BJ (cell line): ENCODE measurements around the gene ARID3C. TPM values are rescaled to one million over a fixed set of nuclear protein-coding genes. Genes with fewer than 3 reads are reported as not detected.

Source experiments
- CTCF ChIA-PET: fragments of 350-600 bp; formaldehyde crosslinking; extraction: SDS; loops from one replicate; lab custom pipeline; 2021; ENCODE audit warnings: antibody characterized with exemption, inconsistent platforms; lab: Yijun Ruan, JAX
- POLR2A ChIA-PET: fragments of 300-600 bp; sonication (Branson Sonifier 250); formaldehyde crosslinking; extraction: SDS; loops from one replicate; lab custom pipeline; 2021; ENCODE audit warnings: antibody characterized with exemption; lab: Charles Lee
- DNase-seq: peaks from one replicate; pipeline ENCODE4 v3.0.0-alpha.2; 2011; ENCODE audit warnings: low read depth
- H3K27me3 ChIP-seq: 2 replicates; pipeline ENCODE4 v1.6.0; 2011; ENCODE audit warnings: low read length; ENCODE audit not compliant: control insufficient read depth, insufficient read depth
- H3K36me3 ChIP-seq: 2 replicates; pipeline ENCODE4 v1.5.1; 2011; ENCODE audit warnings: low read length; ENCODE audit not compliant: control insufficient read depth, insufficient read depth
- H3K4me3 ChIP-seq: 2 replicates; pipeline ENCODE4 v1.5.1; 2011; ENCODE audit warnings: low read depth, mild to moderate bottlenecking, control low read depth, low read length
- polyA plus RNA-seq: library from polyadenylated mRNA; depleted of rRNA; stranded (reverse); fragments of >200 nt; gene quantifications from 2 replicates; pipeline ENCODE4 v1.2.3, GENCODE V29; 2011
- TF ChIP-seq, protein P1 (sequence below): IDR thresholded peaks from 2 replicates; pipeline ENCODE4 v1.5.1; 2011; ENCODE audit warnings: low read depth, mild to moderate bottlenecking, control low read depth, inconsistent platforms, low read length, moderate library complexity; ENCODE audit not compliant: insufficient read depth

ARID3C gene
- polyA plus RNA-seq, 1 experiment = not detected

GRCh38 chr9:34636791-34637355, 8.0 kb upstream of the ARID3C start:
- ChIA-PET POLR2A (no interaction called here), CTCF (interaction anchor here (0.9 to 9.7 kb wide), 7 partner anchors 9 to 65 kb away, joined by 3 to 112 read pairs (median 7); partner anchors contain the start of genes GALT and RPP25L)
- H3K36me3 ChIP-seq = no peaks in the 10 kb centered on the region
- H3K27me3 ChIP-seq = no peaks in the 10 kb centered on the region
- peak overlapping the region; percentile 78 for H3K4me3 ChIP-seq
- TF ChIP-seq, protein P1, sequence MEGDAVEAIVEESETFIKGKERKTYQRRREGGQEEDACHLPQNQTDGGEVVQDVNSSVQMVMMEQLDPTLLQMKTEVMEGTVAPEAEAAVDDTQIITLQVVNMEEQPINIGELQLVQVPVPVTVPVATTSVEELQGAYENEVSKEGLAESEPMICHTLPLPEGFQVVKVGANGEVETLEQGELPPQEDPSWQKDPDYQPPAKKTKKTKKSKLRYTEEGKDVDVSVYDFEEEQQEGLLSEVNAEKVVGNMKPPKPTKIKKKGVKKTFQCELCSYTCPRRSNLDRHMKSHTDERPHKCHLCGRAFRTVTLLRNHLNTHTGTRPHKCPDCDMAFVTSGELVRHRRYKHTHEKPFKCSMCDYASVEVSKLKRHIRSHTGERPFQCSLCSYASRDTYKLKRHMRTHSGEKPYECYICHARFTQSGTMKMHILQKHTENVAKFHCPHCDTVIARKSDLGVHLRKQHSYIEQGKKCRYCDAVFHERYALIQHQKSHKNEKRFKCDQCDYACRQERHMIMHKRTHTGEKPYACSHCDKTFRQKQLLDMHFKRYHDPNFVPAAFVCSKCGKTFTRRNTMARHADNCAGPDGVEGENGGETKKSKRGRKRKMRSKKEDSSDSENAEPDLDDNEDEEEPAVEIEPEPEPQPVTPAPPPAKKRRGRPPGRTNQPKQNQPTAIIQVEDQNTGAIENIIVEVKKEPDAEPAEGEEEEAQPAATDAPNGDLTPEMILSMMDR = no peak
- no peak for DNase-seq

DNA sequence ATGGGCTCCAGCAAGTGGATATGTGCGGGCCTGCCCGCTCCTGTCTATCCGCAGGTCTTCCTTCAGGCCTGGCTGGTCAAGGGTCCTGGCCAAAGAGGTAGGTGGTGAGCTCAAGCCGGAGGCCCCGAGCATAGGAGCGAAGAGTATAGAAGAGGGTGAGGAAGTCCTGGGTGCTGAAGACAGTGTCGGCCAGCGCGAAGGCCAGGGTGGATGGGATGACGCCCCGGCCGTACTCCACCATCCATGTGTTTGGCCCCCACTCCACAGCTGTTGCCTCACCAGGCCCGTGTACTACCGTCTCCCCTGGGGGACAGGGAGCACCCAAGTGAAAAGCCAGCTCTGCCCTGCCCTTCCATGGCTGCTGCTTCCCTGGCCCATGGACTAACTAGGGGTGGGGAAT, 6.7 kb upstream of the ARID3C start:
- TF ChIP-seq, protein P1 = no peak
- H3K27me3 ChIP-seq = peaks cover 3% of the 10 kb centered on the region; the same call in 1 of the 2 replicates
- no peaks in the 10 kb centered on the region for H3K36me3 ChIP-seq
- no peak overlapping the region for H3K4me3 ChIP-seq
- no peak for DNase-seq
- ChIA-PET POLR2A (no interaction called here), CTCF (interaction anchor here (0.9 to 9.7 kb wide), 12 partner anchors 10 to 232 kb away, joined by 5 to 112 read pairs (median 21); partner anchors contain the start of genes DCTN3, GALT, IL11RA and RPP25L)

DNA sequence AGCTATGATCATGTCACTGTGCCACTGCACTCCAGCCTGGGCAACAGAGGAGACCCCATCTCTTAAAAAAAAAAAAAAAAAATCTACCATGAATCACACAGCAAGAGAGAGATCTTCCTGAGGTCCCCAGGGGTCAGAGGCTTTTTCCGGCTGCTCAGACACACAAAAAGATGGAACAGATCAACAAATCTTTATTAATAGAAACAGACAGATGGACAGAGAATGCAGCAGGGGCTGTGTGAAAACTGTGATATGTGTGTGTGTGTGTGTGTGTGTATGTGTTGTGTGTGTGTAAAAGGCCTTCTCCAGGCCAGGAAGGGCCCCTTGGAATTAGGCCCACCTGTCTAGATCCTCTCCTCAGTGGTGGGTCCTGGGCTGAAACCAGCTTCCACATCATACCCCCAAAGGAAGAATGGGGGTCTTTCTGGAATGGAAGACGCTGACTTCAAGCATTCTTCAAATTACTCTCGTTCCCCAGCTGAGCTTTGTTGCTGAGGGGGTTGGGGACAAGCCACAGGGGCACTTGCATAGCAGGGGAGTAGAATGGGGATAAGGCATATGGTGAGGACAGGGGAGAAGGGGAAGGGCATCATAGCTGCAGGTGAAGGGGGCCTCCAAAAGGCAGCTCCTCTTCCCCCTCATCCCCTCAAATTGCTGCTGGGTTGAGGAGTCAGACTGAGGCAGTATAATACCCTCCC, 5.8 kb upstream of the ARID3C start:
- TF ChIP-seq, protein P1 = no peak
- Histone ChIP-seq H3K36me3 (no peaks in the 10 kb centered on the region), H3K27me3 (peaks cover 9% of the 10 kb centered on the region), H3K4me3 (no peak overlapping the region)
- DNase-seq = no peak
- ChIA-PET CTCF (interaction anchor here (0.6 to 9.7 kb wide), 25 partner anchors 11 to 1380 kb away, joined by 3 to 112 read pairs (median 5); partner anchors contain the start of genes DCTN3, GALT, IL11RA and RPP25L), POLR2A (no interaction called here)

GRCh38 chr9:34633851-34634550, 5.1 kb upstream of the ARID3C start:
- POLR2A ChIA-PET = no interaction called here
- Histone ChIP-seq H3K36me3 (no peaks in the 10 kb centered on the region), H3K27me3 (peaks cover 14% of the 10 kb centered on the region), H3K4me3 (no peak overlapping the region)
- DNase-seq = no peak
- CTCF ChIA-PET = interaction anchor here (0.6 to 9.7 kb wide), 23 partner anchors 10 to 1381 kb away, joined by 3 to 112 read pairs (median 5); partner anchors contain the start of genes DCTN3, GALT, IL11RA and RPP25L
- TF ChIP-seq, protein P1 = peak; percentile 88
